Left lung (tissue), 10 donors: ENCODE data around the gene SERPINB1. TPM values are rescaled to one million over a fixed set of nuclear protein-coding genes. Genes with fewer than 3 reads are reported as not detected.
"Not testable (repeated sequence)": the region's sequence is repeated elsewhere in the genome, so short reads cannot be mapped to it uniquely, and the experiment has no call there.

Experiments used
- ATAC-seq: fragments of 200-7000 bp; cut with Tn5 transposase; one replicate; pipeline ENCODE4 v1.9.1; 2020; ENCODE audit warnings: moderate library complexity
- DNase-seq, 4 donors: peaks; one replicate each; pipeline ENCODE4 v3.0.0-alpha.2; 2013 to 2020
- H3K27ac ChIP-seq, 2 donors: fragments of 200-600 bp; sonication (generic) in 1 of 2; one replicate each; pipeline versions ENCODE4 v1.5.0 to v1.8.0; 2020 to 2021
- H3K27me3 ChIP-seq, 2 donors: fragments of 200-600 bp; sonication (generic) in 1 of 2; one replicate each; pipeline versions ENCODE4 v1.5.0 to v1.8.0; 2020 to 2021
- H3K36me3 ChIP-seq, 2 donors: fragments of 200-600 bp; sonication (generic) in 1 of 2; one replicate each; pipeline versions ENCODE4 v1.5.0 to v1.8.0; 2020 to 2021
- H3K4me1 ChIP-seq, 2 donors: fragments of 200-600 bp; one replicate each; pipeline ENCODE4 v1.8.0; 2021
- H3K4me3 ChIP-seq, 2 donors: fragments of 200-600 bp; sonication (generic) in 1 of 2; one replicate each; pipeline versions ENCODE4 v1.5.0 to v1.8.0; 2020 to 2021; ENCODE audit warnings: mild to moderate bottlenecking in 1 of 2
- H3K9me3 ChIP-seq, 2 donors: fragments of 200-600 bp; sonication (generic) in 1 of 2; one replicate each; pipeline versions ENCODE4 v1.5.0 to v1.8.0; 2020 to 2021
- CTCF ChIP-seq, 2 donors: fragments of 200-600 bp; sonication (generic) in 1 of 2; IDR thresholded peaks; one replicate each; pipeline versions ENCODE4 v1.5.0 to v1.8.0; 2021; ENCODE audit warnings: antibody characterized with exemption in 2 of 2
- intact Hi-C, 2 donors: fragments of 100-400 bp; cut with DNase I; formaldehyde crosslinking; loops; one replicate each; pipeline versions ENCODE4 v1.11.2 to v1.14.2; 2022
- polyA plus RNA-seq, 6 donors: library from polyadenylated mRNA; unstranded; fragments of 120-200 nt; gene quantifications; one replicate each; pipeline ENCODE4 v1.2.1, GENCODE V29; 2013; ENCODE audit not compliant: insufficient read length in 6 of 6
- total RNA-seq, 2 donors: library from RNA; stranded (reverse); fragmentation: NEBNext Ultra II Directional; extraction: Animal tissue kit (Norgen Biotek cat#: 25700); gene quantifications; one replicate each; pipeline ENCODE4 v1.2.1, GENCODE V29; 2021
- donor health status: DM: no; HTN: yes; CAD: no.
- donor health status: DM: no; HTN: no; CAD: no.

The SERPINB1 gene
- total and polyA plus RNA-seq, 8 donors: 26.8 to 121 (median 30.5) TPM

- no peak for TF ChIP-seq CTCF (IDR thresholded peaks at IDR 0.05)
- Histone ChIP-seq H3K9me3 (no peaks in the 10 kb centered on the region), H3K36me3 (no peaks in the 10 kb centered on the region), H3K4me1 (peaks cover 18 to 80% of the 10 kb centered on the region in 2 donors), H3K4me3 (no peak overlapping the region), H3K27ac (peak overlapping the region; percentile 84 to 97), H3K27me3 (no peaks in the 10 kb centered on the region)
- intact Hi-C loops: no loop called here
- peak; percentile 37 for ATAC-seq
- DNase-seq: peak in 2 of 4 donors; percentile 57 to 80
Measured at GRCh38 chr6:2857580-2858337, 16.1 kb upstream of the SERPINB1 start.

GRCh38 chr6:2857185-2857579 lies 15.5 kb upstream of the SERPINB1 start:
- TF ChIP-seq CTCF (IDR thresholded peaks at IDR 0.05): no peak
- no peaks in the 10 kb centered on the region for H3K27me3 ChIP-seq
- H3K4me1 ChIP-seq: peaks cover 18 to 80% of the 10 kb centered on the region in 2 donors
- no peaks in the 10 kb centered on the region for H3K36me3 ChIP-seq
- H3K27ac ChIP-seq: peak overlapping the region; percentile 84 to 97
- ATAC-seq (no peak), DNase-seq (no peak)
- intact Hi-C loops: no loop called here
- no peaks in the 10 kb centered on the region for H3K9me3 ChIP-seq
- H3K4me3 ChIP-seq: no peak overlapping the region

- peak overlapping the region in 1 of 2 donors; percentile 21 for H3K4me3 ChIP-seq
Measured at GRCh38 chr6:2855061-2855519, 13.4 kb upstream of the SERPINB1 start.

GRCh38 chr6:2854396-2854982 lies 12.8 kb upstream of the SERPINB1 start:
- intact Hi-C loops: no loop called here
- no peaks in the 10 kb centered on the region for H3K9me3 ChIP-seq
- peak overlapping the region; percentile 74 to 97 for H3K27ac ChIP-seq
- TF ChIP-seq CTCF (IDR thresholded peaks at IDR 0.05): no peak
- peaks cover 27 to 87% of the 10 kb centered on the region in 2 donors for H3K4me1 ChIP-seq
- ATAC-seq (peak; percentile 41), DNase-seq (no peak)
- H3K4me3 ChIP-seq: peak overlapping the region in 1 of 2 donors; percentile 21
- H3K27me3 ChIP-seq: no peaks in the 10 kb centered on the region
- H3K36me3 ChIP-seq: no peaks in the 10 kb centered on the region

More at GRCh38 chr6:2855061-2855519, 13.4 kb upstream of the SERPINB1 start:
- no peaks in the 10 kb centered on the region for H3K36me3 ChIP-seq
- DNase-seq (no peak), ATAC-seq (no peak)
- peak overlapping the region; percentile 74 to 97 for H3K27ac ChIP-seq
- no peak for TF ChIP-seq CTCF (IDR thresholded peaks at IDR 0.05)
- intact Hi-C loops: no loop called here
- H3K27me3 ChIP-seq: no peaks in the 10 kb centered on the region
- H3K4me1 ChIP-seq: peaks cover 27 to 88% of the 10 kb centered on the region in 2 donors
- H3K9me3 ChIP-seq: no peaks in the 10 kb centered on the region

- peak in 1 of 2 donors; percentile 31 for TF ChIP-seq CTCF (IDR thresholded peaks at IDR 0.05)
- ATAC-seq: peak; percentile 34
- Histone ChIP-seq H3K9me3 (no peaks in the 10 kb centered on the region), H3K36me3 (no peaks in the 10 kb centered on the region), H3K27me3 (no peaks in the 10 kb centered on the region), H3K4me1 (peaks cover 25 to 87% of the 10 kb centered on the region in 2 donors), H3K4me3 (peak overlapping the region in 1 of 2 donors; percentile 21), H3K27ac (peak overlapping the region; percentile 74 to 97)
- intact Hi-C loops: no loop called here
- DNase-seq: peak in 1 of 4 donors; percentile 53
Measured at GRCh38 chr6:2853769-2854395, 12.2 kb upstream of the SERPINB1 start.

- H3K9me3 ChIP-seq, DNase-seq, ATAC-seq, intact Hi-C loops, H3K36me3 ChIP-seq, H3K27me3 ChIP-seq: not testable (repeated sequence)
- peaks cover 21 to 87% of the 10 kb centered on the region in 2 donors for H3K4me1 ChIP-seq
- H3K27ac ChIP-seq: peak overlapping the region; percentile 74 to 97
- peak overlapping the region in 1 of 2 donors; percentile 21 for H3K4me3 ChIP-seq
Measured at GRCh38 chr6:2853378-2853768, 11.7 kb upstream of the SERPINB1 start.
